A673 (cell line): ENCODE results near the gene CSNK1D. TPM values are rescaled to one million over a fixed set of nuclear protein-coding genes. Genes with fewer than 3 reads are reported as not detected.

Experiments
- BruUV-seq: library from RNA; stranded (reverse); fragments of 400-500 nt; replicated peaks from 2 replicates; lab custom pipeline; 2021; lab: Mats Ljungman, UMichigan
- CTCF ChIA-PET: fragments of 300-600 bp; sonication (Branson Sonifier 250); formaldehyde crosslinking; loops from one replicate; lab custom pipeline; 2022; ENCODE audit warnings: antibody characterized with exemption; lab: Charles Lee
- POLR2A ChIA-PET: fragments of 300-600 bp; sonication (Branson Sonifier 250); formaldehyde crosslinking; loops from one replicate; lab custom pipeline; 2022; ENCODE audit warnings: antibody characterized with exemption; ENCODE audit not compliant: low non-redundant PET; lab: Charles Lee
- DNase-seq: peaks from one replicate; pipeline ENCODE4 v3.0.0-alpha.2; 2015; ENCODE audit warnings: low spot score
- H3K27ac ChIP-seq: fragments of 200-600 bp; sonication (generic); 2 replicates; pipeline ENCODE4 v1.5.1; 2016; ENCODE audit warnings: mixed run types, low read depth, mild to moderate bottlenecking, mixed read lengths, antibody characterized with exemption, low read length; ENCODE audit not compliant: poor library complexity, severe bottlenecking
- H3K27me3 ChIP-seq: fragments of 200-600 bp; sonication (generic); replicated peaks from 2 replicates; pipeline ENCODE4 v1.6.1; 2017; ENCODE audit warnings: mixed run types, low read depth, mild to moderate bottlenecking, mixed read lengths, antibody characterized with exemption, low read length; ENCODE audit not compliant: insufficient read depth, poor library complexity
- H3K36me3 ChIP-seq: fragments of 200-600 bp; sonication (generic); 2 replicates; pipeline ENCODE4 v1.6.1; 2016; ENCODE audit warnings: mixed run types, mild to moderate bottlenecking, mixed read lengths, antibody characterized with exemption, low read length; ENCODE audit not compliant: insufficient read depth, poor library complexity, severe bottlenecking
- H3K4me1 ChIP-seq: fragments of 200-600 bp; sonication (generic); 2 replicates; pipeline ENCODE4 v1.6.1; 2017; ENCODE audit warnings: mixed run types, mild to moderate bottlenecking, mixed read lengths, antibody characterized with exemption, low read length; ENCODE audit not compliant: insufficient read depth, poor library complexity, severe bottlenecking
- H3K4me3 ChIP-seq: fragments of 200-600 bp; sonication (generic); 2 replicates; pipeline ENCODE4 v1.5.1; 2016; ENCODE audit warnings: low read depth, mixed run types, mild to moderate bottlenecking, mixed read lengths, low read length; ENCODE audit not compliant: poor library complexity, severe bottlenecking
- H3K9me3 ChIP-seq: fragments of 200-600 bp; sonication (generic); 2 replicates; pipeline ENCODE4 v1.6.1; 2016; ENCODE audit warnings: mixed run types, low read depth, mild to moderate bottlenecking, mixed read lengths, antibody characterized with exemption, low read length; ENCODE audit not compliant: poor library complexity, severe bottlenecking
- EZH2 ChIP-seq: fragments of 200-600 bp; sonication (generic); IDR thresholded peaks from 2 replicates; pipeline ENCODE4 v1.6.1; 2017; ENCODE audit warnings: borderline replicate concordance, low read depth, mild to moderate bottlenecking, mixed read lengths, antibody characterized with exemption, low read length; ENCODE audit not compliant: poor library complexity, severe bottlenecking
- intact Hi-C: fragments of 100-400 bp; cut with micrococcal nuclease; formaldehyde crosslinking; loops from one replicate; pipeline ENCODE4 v1.10.0; 2022; ENCODE audit not compliant: unreplicated experiment
- total RNA-seq: library from RNA; stranded (reverse); gene quantifications from 2 replicates; pipeline ENCODE4 v1.2.3, GENCODE V29; 2021
- TF ChIP-seq, protein P1 (sequence below): fragments of 300-800, 200-600 bp; sonication (generic); conservative IDR thresholded peaks from 2 replicates; pipeline ENCODE4 v1.5.1; 2017; ENCODE audit warnings: low read depth, mild to moderate bottlenecking, antibody characterized with exemption, low read length, moderate library complexity, mixed read lengths

The CSNK1D gene
- total RNA-seq, 1 experiment from 2014 or later, result 150 TPM

- TF ChIP-seq EZH2, result no peak
- TF ChIP-seq, protein P1, sequence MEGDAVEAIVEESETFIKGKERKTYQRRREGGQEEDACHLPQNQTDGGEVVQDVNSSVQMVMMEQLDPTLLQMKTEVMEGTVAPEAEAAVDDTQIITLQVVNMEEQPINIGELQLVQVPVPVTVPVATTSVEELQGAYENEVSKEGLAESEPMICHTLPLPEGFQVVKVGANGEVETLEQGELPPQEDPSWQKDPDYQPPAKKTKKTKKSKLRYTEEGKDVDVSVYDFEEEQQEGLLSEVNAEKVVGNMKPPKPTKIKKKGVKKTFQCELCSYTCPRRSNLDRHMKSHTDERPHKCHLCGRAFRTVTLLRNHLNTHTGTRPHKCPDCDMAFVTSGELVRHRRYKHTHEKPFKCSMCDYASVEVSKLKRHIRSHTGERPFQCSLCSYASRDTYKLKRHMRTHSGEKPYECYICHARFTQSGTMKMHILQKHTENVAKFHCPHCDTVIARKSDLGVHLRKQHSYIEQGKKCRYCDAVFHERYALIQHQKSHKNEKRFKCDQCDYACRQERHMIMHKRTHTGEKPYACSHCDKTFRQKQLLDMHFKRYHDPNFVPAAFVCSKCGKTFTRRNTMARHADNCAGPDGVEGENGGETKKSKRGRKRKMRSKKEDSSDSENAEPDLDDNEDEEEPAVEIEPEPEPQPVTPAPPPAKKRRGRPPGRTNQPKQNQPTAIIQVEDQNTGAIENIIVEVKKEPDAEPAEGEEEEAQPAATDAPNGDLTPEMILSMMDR, result no peak
- intact Hi-C loops, result no loop called here
- CTCF ChIA-PET, result no interaction called here
- no peaks in the 10 kb centered on the region for H3K4me1 ChIP-seq
- no peaks in the 10 kb centered on the region for H3K9me3 ChIP-seq
- no peak overlapping the region for H3K4me3 ChIP-seq
- no TSS peak for BruUV-seq
- H3K27ac ChIP-seq, result no peak overlapping the region
- no peak for DNase-seq
- POLR2A ChIA-PET, result no interaction called here
- H3K36me3 ChIP-seq, result peaks cover 85% of the 10 kb centered on the region
- no peaks in the 10 kb centered on the region for H3K27me3 ChIP-seq
These were observed 14.9 kb downstream of the CSNK1D start for GRCh38 chr17:82258555-82258954.

DNA sequence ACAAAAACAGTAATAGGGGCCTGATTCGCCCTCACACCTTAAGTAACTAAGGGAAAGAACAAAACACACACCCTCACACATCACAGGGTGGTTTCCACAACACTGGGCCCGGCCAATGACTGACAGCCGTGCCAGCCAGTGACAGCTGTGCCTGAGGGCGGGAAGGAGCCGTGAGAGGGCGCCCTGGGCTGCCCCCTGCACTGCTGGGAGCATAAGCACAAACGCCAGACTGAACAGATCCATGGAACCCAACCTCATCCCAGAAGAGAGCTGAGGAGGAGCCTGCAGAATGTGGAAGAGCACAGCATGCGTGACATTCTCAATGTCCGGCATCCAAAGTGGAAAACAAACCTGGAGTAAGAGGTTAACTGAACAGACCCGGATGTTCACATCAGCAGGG, 16.0 kb downstream of the CSNK1D start:
- intact Hi-C loops, result no loop called here
- Histone ChIP-seq H3K9me3 (no peaks in the 10 kb centered on the region), H3K36me3 (peaks cover 85% of the 10 kb centered on the region), H3K27me3 (no peaks in the 10 kb centered on the region), H3K27ac (no peak overlapping the region), H3K4me1 (no peaks in the 10 kb centered on the region), H3K4me3 (no peak overlapping the region)
- CTCF ChIA-PET, result no interaction called here
- DNase-seq, result no peak
- no TSS peak for BruUV-seq
- POLR2A ChIA-PET, result no interaction called here
- no peak for TF ChIP-seq EZH2
- TF ChIP-seq, protein P1, result no peak

DNA sequence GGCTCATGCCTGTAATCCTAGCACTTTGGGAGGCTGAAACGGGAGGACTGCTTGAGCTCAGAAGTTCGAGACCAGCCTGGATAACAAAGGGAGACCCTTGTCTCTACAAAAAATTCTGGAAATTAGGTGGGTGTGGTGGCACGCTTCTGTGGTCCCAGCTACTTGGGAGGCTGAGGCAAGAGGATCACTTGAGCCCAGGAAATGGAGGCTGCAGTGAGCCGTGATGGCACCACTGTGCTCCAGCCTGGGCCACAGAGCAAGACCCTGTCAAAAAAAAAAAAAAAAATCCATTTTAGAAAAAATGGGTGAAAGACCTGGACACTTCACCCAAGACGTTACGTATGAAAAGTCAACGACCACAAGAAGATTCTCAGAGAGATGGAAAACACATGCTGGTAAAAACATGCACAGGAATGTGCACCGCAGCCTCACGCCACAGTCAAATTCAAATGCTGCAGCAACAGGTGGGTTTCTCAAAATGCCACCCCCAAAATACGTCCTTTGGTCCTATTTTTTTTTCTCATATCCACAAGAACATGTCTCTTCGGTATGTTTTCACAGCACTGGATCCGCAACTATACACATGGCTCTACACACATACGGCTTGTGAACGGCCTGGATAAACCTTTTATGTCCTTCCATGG, 17.1 kb downstream of the CSNK1D start:
- no TSS peak for BruUV-seq
- no peak for DNase-seq
- H3K4me1 ChIP-seq, result no peaks in the 10 kb centered on the region
- H3K27ac ChIP-seq, result no peak overlapping the region
- intact Hi-C loops, result no loop called here
- H3K4me3 ChIP-seq, result no peak overlapping the region
- H3K9me3 ChIP-seq, result no peaks in the 10 kb centered on the region
- POLR2A ChIA-PET, result no interaction called here
- TF ChIP-seq, protein P1, result no peak
- no peak for TF ChIP-seq EZH2
- H3K27me3 ChIP-seq, result no peaks in the 10 kb centered on the region
- H3K36me3 ChIP-seq, result peaks cover 85% of the 10 kb centered on the region
- CTCF ChIA-PET, result no interaction called here
